ENCODE measurements around the gene ADAMTS5. TPM values are rescaled to one million over a fixed set of nuclear protein-coding genes. Genes with fewer than 3 reads are reported as not detected.

ADAMTS5 gene
- total RNA-seq, 1 donor from 2014 or later, result 0.26 TPM

DNA sequence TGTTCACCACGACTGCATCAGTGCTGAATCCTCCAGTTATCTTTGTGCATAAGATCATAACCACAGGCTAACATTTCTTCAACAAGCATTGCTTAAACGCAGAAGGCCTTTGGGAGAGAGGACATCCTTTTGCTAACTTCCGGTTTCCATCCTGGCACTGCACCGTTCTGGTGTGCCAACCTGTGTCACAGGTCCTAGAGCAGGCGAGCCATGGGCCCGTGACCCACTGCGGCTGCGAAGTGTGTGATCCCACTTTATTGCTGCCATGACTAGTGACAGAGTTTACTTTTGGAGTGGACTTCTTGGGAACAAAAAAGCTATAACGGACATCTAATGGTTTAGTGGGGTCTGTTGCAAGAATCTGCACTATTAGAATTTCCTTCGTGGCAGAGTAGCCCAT is 42.9 kb downstream of the ADAMTS5 start:
- H3K4me3 ChIP-seq (ENCODE audit: low read depth, low read length), result no peak overlapping the region
- DNase-seq (ENCODE audit: low read depth) (no peak), FAIRE-seq (peak; percentile 58)
- TF ChIP-seq, protein P1, sequence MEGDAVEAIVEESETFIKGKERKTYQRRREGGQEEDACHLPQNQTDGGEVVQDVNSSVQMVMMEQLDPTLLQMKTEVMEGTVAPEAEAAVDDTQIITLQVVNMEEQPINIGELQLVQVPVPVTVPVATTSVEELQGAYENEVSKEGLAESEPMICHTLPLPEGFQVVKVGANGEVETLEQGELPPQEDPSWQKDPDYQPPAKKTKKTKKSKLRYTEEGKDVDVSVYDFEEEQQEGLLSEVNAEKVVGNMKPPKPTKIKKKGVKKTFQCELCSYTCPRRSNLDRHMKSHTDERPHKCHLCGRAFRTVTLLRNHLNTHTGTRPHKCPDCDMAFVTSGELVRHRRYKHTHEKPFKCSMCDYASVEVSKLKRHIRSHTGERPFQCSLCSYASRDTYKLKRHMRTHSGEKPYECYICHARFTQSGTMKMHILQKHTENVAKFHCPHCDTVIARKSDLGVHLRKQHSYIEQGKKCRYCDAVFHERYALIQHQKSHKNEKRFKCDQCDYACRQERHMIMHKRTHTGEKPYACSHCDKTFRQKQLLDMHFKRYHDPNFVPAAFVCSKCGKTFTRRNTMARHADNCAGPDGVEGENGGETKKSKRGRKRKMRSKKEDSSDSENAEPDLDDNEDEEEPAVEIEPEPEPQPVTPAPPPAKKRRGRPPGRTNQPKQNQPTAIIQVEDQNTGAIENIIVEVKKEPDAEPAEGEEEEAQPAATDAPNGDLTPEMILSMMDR (IDR thresholded peaks at IDR 0.05; ENCODE audit: insufficient read depth, low read length, severe bottlenecking), result no peak
- no peaks in the 10 kb centered on the region for H3K27me3 ChIP-seq (ENCODE audit: control insufficient read depth, insufficient read depth, low read length)
- H3K36me3 ChIP-seq (ENCODE audit: control insufficient read depth, insufficient read depth, low read length), result no peaks in the 10 kb centered on the region

DNA sequence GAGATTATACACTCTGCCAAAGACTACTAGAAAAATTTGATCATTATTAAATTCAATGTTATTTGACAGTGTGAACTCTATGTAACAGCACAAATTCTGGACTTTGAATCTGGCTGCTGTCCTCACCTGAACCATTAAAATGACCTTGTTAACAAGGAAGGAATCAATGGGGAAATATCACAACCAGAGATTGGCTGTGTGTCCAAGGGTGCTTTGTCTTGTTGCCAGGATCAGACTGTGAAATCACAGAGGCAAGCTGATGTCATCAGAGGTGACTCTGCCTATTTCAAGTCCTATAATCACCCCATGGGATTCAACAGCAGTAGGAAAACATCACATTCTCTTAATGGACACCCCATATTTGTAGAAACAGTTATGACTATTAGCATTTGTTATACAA is 46.8 kb downstream of the ADAMTS5 start:
- FAIRE-seq (no peak), DNase-seq (ENCODE audit: low read depth) (peak; percentile 37)
- H3K36me3 ChIP-seq (ENCODE audit: control insufficient read depth, insufficient read depth, low read length), result no peaks in the 10 kb centered on the region
- H3K4me3 ChIP-seq (ENCODE audit: low read depth, low read length), result no peak overlapping the region
- TF ChIP-seq, protein P1 (IDR thresholded peaks at IDR 0.05; ENCODE audit: insufficient read depth, low read length, severe bottlenecking), result no peak
- H3K27me3 ChIP-seq (ENCODE audit: control insufficient read depth, insufficient read depth, low read length), result no peaks in the 10 kb centered on the region

DNA sequence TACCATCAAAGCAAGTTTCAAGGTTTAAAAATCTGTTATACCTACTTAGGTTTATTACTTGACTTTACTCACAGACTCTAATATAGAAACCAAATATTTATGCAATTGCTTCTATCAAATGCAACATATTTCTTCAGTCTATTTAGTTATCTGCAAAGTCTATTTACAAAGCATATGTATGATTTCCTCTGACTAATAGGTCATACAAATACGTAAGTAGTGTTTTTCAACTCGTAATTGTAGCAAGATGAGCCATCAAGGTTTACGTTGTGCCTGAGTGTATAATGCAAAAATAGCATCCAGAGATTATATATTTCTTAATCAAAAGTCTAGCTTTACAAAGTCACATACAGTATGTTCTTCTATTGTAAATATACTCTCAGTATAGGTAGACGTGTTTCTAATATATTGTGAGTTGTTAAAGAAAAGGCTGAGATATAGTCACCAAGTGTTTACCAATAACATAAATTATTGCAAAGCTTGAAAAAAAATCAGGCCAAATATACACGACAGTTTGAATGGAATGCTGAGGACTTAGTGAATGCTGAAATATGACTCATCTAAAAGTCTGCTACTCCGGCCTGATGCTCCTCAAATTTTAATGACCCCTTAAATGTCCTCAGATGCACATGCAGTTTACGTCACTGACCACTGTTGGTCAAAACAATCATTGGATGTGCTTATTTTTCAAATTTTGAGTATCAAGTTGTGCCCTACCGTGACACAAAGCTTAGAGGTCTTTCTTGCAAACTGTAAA is 48.4 kb downstream of the ADAMTS5 start:
- DNase-seq (ENCODE audit: low read depth) (peak; percentile 74), FAIRE-seq (no peak)
- TF ChIP-seq, protein P1 (IDR thresholded peaks at IDR 0.05; ENCODE audit: insufficient read depth, low read length, severe bottlenecking), result no peak
- no peaks in the 10 kb centered on the region for H3K36me3 ChIP-seq (ENCODE audit: control insufficient read depth, insufficient read depth, low read length)
- no peaks in the 10 kb centered on the region for H3K27me3 ChIP-seq (ENCODE audit: control insufficient read depth, insufficient read depth, low read length)
- H3K4me3 ChIP-seq (ENCODE audit: low read depth, low read length), result no peak overlapping the region

DNA sequence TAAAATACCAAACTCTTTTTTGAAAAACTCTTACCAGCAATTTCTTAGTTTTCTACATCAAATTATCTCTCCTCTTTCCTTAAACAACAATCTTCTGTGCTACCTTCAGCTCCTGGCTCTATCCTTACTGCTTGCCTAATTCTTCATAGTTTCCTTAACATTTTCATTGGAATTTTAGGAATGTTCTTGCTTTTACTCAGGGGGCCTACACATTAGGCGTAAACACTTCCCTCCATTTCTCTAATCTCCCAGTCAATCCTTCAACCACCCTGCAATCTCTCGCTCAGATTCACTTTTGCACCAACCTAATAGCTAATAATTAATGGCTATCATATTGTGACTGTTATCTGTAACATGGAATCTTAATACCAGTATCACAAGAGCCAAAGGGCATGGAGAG is 50.1 kb downstream of the ADAMTS5 start:
- DNase-seq (ENCODE audit: low read depth), result no peak
- Histone ChIP-seq H3K27me3 (ENCODE audit: control insufficient read depth, insufficient read depth, low read length) (no peaks in the 10 kb centered on the region), H3K4me3 (ENCODE audit: low read depth, low read length) (no peak overlapping the region), H3K36me3 (ENCODE audit: control insufficient read depth, insufficient read depth, low read length) (no peaks in the 10 kb centered on the region)
- TF ChIP-seq, protein P1 (IDR thresholded peaks at IDR 0.05; ENCODE audit: insufficient read depth, low read length, severe bottlenecking), result no peak
- FAIRE-seq, result no peak

DNA sequence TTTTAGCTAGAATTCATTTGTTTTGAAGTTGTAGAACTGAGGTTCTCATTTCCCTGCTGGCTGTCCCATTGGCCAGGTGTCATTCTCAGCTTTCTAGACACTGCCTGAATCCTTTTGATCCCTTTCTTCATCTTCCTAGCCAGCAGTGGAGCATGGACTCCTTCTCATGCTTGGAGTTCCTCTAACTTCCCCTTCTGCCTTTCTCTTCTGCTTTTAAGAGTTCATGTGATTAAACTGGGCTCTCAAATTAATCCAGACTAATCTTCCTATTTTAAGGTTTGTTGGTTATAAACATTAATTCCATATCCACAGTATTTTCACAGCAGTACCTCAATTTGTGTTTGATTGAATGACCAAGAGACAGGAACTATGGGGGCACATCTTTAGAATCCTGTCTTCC is 52.3 kb downstream of the ADAMTS5 start:
- no peaks in the 10 kb centered on the region for H3K27me3 ChIP-seq (ENCODE audit: control insufficient read depth, insufficient read depth, low read length)
- H3K4me3 ChIP-seq (ENCODE audit: low read depth, low read length), result no peak overlapping the region
- no peaks in the 10 kb centered on the region for H3K36me3 ChIP-seq (ENCODE audit: control insufficient read depth, insufficient read depth, low read length)
- DNase-seq (ENCODE audit: low read depth) (no peak), FAIRE-seq (no peak)
- TF ChIP-seq, protein P1 (IDR thresholded peaks at IDR 0.05; ENCODE audit: insufficient read depth, low read length, severe bottlenecking), result no peak

DNA sequence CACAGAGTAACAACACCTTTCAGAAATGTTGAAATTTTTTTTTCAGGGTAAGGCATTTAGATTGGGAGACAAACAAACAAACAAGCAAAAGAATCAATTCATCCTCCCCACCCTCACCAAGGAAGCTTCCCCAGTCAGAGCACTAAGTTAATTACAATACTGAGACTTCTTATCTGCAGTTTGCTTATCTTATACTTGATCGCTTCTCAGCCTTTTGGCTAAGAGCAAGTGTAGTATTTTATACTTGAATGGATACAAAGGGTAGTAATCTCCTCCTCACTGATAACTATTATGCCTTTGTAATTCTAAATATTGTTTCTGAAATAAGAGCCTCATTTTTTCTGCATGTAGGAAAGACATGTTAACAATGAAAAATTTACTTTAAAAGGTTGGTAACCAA is 54.4 kb downstream of the ADAMTS5 start:
- FAIRE-seq, result no peak

More for the DNA sequence above, 54.4 kb downstream of the ADAMTS5 start:
- no peak for DNase-seq (ENCODE audit: low read depth)
- Histone ChIP-seq H3K27me3 (ENCODE audit: control insufficient read depth, insufficient read depth, low read length) (no peaks in the 10 kb centered on the region), H3K36me3 (ENCODE audit: control insufficient read depth, insufficient read depth, low read length) (no peaks in the 10 kb centered on the region), H3K4me3 (ENCODE audit: low read depth, low read length) (no peak overlapping the region)
- TF ChIP-seq, protein P1 (IDR thresholded peaks at IDR 0.05; ENCODE audit: insufficient read depth, low read length, severe bottlenecking), result no peak
